AG04449 (cell line): ENCODE measurements around the gene TRAPPC2L.

ENCODE experiments used
- CTCF ChIA-PET: fragments of 350-600 bp; formaldehyde crosslinking; extraction: SDS; loops from one replicate; lab custom pipeline; 2021; ENCODE audit warnings: antibody characterized with exemption; lab: Yijun Ruan, JAX
- POLR2A ChIA-PET: fragments of 400-600, 350-600 bp; formaldehyde crosslinking; extraction: SDS; loops from one replicate; lab custom pipeline; 2020; ENCODE audit warnings: antibody characterized with exemption, inconsistent platforms; lab: Yijun Ruan, JAX
- DNase-seq: peaks from one replicate; pipeline ENCODE4 v3.0.0-alpha.2; 2010; ENCODE audit warnings: low read depth, low spot score
- H3K4me3 ChIP-seq: 2 replicates; pipeline ENCODE4 v1.5.1; 2011; ENCODE audit warnings: low read depth, mild to moderate bottlenecking, control low read depth, low read length
- CTCF ChIP-seq: IDR thresholded peaks from one replicate; pipeline ENCODE4 v1.5.1; 2011; ENCODE audit warnings: mild to moderate bottlenecking, moderate library complexity, low read length, control low read depth, inconsistent platforms; ENCODE audit not compliant: insufficient read depth; ENCODE audit errors: missing control alignments

The TRAPPC2L gene

GRCh38 chr16:88835383-88835782, 21.5 kb upstream of the TRAPPC2L start:
- no peak for DNase-seq
- ChIA-PET CTCF (no interaction called here), POLR2A (no interaction called here)
- no peak overlapping the region for H3K4me3 ChIP-seq
- no peak for TF ChIP-seq CTCF

GRCh38 chr16:88835818-88836217, 21.1 kb upstream of the TRAPPC2L start:
- DNase-seq = no peak
- ChIA-PET CTCF (no interaction called here), POLR2A (no interaction called here)
- H3K4me3 ChIP-seq = no peak overlapping the region
- no peak for TF ChIP-seq CTCF

- H3K4me3 ChIP-seq = no peak overlapping the region
- TF ChIP-seq CTCF = no peak
- ChIA-PET CTCF (no interaction called here), POLR2A (no interaction called here)
- no peak for DNase-seq
Measured at GRCh38 chr16:88836791-88837190, 20.1 kb upstream of the TRAPPC2L start.

- DNase-seq = no peak
- TF ChIP-seq CTCF = no peak
- POLR2A ChIA-PET = no interaction called here
Measured at GRCh38 chr16:88837806-88838205, 19.1 kb upstream of the TRAPPC2L start.

GRCh38 chr16:88838566-88838965, 18.4 kb upstream of the TRAPPC2L start:
- POLR2A ChIA-PET = no interaction called here
- TF ChIP-seq CTCF = no peak
- CTCF ChIA-PET = no interaction called here
- H3K4me3 ChIP-seq = no peak overlapping the region
- DNase-seq = no peak

More at GRCh38 chr16:88837806-88838205, 19.1 kb upstream of the TRAPPC2L start:
- no peak overlapping the region for H3K4me3 ChIP-seq
- CTCF ChIA-PET = no interaction called here

GRCh38 chr16:88839026-88839529, 17.8 kb upstream of the TRAPPC2L start:
- no peak overlapping the region for H3K4me3 ChIP-seq
- ChIA-PET POLR2A (no interaction called here), CTCF (interaction anchor here (1.8 kb wide), 1 partner anchor 18 kb away, joined by 6 read pairs; the partner anchor contains the start of genes GALNS and TRAPPC2L)
- DNase-seq = no peak
- TF ChIP-seq CTCF = no peak
